H1 (cell line): ENCODE results near the gene GALE. TPM values are rescaled to one million over a fixed set of nuclear protein-coding genes. Genes with fewer than 3 reads are reported as not detected.
A peak's percentile ranks its signal among the peaks of the same experiment; 100 is the strongest.

Source experiments
- CTCF ChIA-PET: fragments of 300-600 bp; sonication (Branson Sonifier 250); formaldehyde crosslinking; loops from one replicate; lab custom pipeline; 2021; ENCODE audit not compliant: partially characterized antibody; lab: Charles Lee
- POLR2A ChIA-PET: fragments of 300-600 bp; sonication (Branson Sonifier 250); formaldehyde crosslinking; loops from one replicate; lab custom pipeline; 2021; ENCODE audit warnings: inconsistent platforms; ENCODE audit not compliant: partially characterized antibody; lab: Charles Lee
- DNase-seq, 2 experiments: peaks; one replicate each; pipeline versions ENCODE4 v3.0.0 to v3.0.0-alpha.2; 2010 to 2022; ENCODE audit warnings: low spot score in 2 of 2, low read depth in 1 of 2, mixed read lengths in 1 of 2
- FAIRE-seq: peaks from 2 replicates; lab custom pipeline; 2011; peaks lifted over from hg19 to GRCh38; lab: Jason Lieb, UNC
- H2AFZ ChIP-seq: 2 replicates; pipeline ENCODE4 v1.8.1; 2012; ENCODE audit warnings: low read length, inconsistent platforms
- H2AK5ac ChIP-seq: 2 replicates; pipeline ENCODE4 v1.6.1; 2013; ENCODE audit warnings: low read depth, low read length
- H2BK120ac ChIP-seq: replicated peaks from 2 replicates; pipeline ENCODE3; 2013; ENCODE audit warnings: low read depth, low read length, inconsistent platforms
- H2BK12ac ChIP-seq: 2 replicates; pipeline ENCODE4 v1.6.1; 2013; ENCODE audit warnings: low read depth, low read length
- H2BK15ac ChIP-seq: 2 replicates; pipeline ENCODE4 v1.6.1; 2013; ENCODE audit warnings: low read length
- H2BK20ac ChIP-seq: 2 replicates; pipeline ENCODE4 v1.6.1; 2013; ENCODE audit warnings: low read length
- H2BK5ac ChIP-seq: 2 replicates; pipeline ENCODE4 v1.6.1; 2013; ENCODE audit warnings: low read depth, low read length
- H3K14ac ChIP-seq: 2 replicates; pipeline ENCODE4 v1.6.1; 2013; ENCODE audit warnings: inconsistent platforms; ENCODE audit not compliant: insufficient read length
- H3K18ac ChIP-seq: 2 replicates; pipeline ENCODE4 v1.6.1; 2013; ENCODE audit warnings: low read length; ENCODE audit errors: extremely low read depth
- H3K23ac ChIP-seq: 2 replicates; pipeline ENCODE4 v1.6.1; 2013; ENCODE audit warnings: inconsistent platforms; ENCODE audit not compliant: insufficient read length
- H3K23me2 ChIP-seq: 2 replicates; pipeline ENCODE4 v1.6.1; 2013; ENCODE audit warnings: low read depth, low read length
- H3K27ac ChIP-seq: 2 replicates; pipeline ENCODE4 v1.6.1; 2011; ENCODE audit warnings: low read depth, low read length, inconsistent platforms
- H3K27me3 ChIP-seq, 4 experiments: replicated peaks in 1 of 4; 1 replicate in 1 of 4; 2 replicates in 3 of 4; pipeline versions ENCODE4 v1.6.1 to v1.8.1; 2011 to 2013; ENCODE audit warnings: low read length in 3 of 4, mild to moderate bottlenecking in 3 of 4, inconsistent platforms in 2 of 4, mixed read lengths in 2 of 4, moderate library complexity in 1 of 4; ENCODE audit not compliant: control insufficient read depth in 3 of 4, insufficient read depth in 3 of 4; ENCODE audit errors: extremely low read depth in 1 of 4
- H3K36me3 ChIP-seq, 4 experiments: 2 replicates each; pipeline versions ENCODE4 v1.6.1 to v1.8.1; 2011 to 2013; ENCODE audit warnings: mild to moderate bottlenecking in 4 of 4, low read length in 3 of 4, moderate library complexity in 2 of 4, control low read depth in 1 of 4, inconsistent platforms in 1 of 4; ENCODE audit not compliant: insufficient read depth in 4 of 4, control insufficient read depth in 2 of 4
- H3K4ac ChIP-seq: replicated peaks from 2 replicates; pipeline ENCODE3; 2013; ENCODE audit warnings: low read length, low read depth, mixed read lengths, inconsistent platforms; ENCODE audit not compliant: insufficient read length
- H3K4me1 ChIP-seq, 4 experiments: replicated peaks in 1 of 4; 1 replicate in 1 of 4; 2 replicates in 3 of 4; pipeline versions ENCODE4 v1.6.1 to v1.8.1; 2011 to 2013; ENCODE audit warnings: low read length in 3 of 4, inconsistent platforms in 2 of 4, mixed read lengths in 1 of 4; ENCODE audit not compliant: insufficient read depth in 4 of 4, control insufficient read depth in 3 of 4
- H3K4me2 ChIP-seq, 2 experiments: 2 replicates each; pipeline versions ENCODE4 v1.6.1 to v1.8.1; 2011 to 2013; ENCODE audit warnings: low read depth in 2 of 2, low read length in 2 of 2, control low read depth in 1 of 2, inconsistent platforms in 1 of 2, mild to moderate bottlenecking in 1 of 2; ENCODE audit not compliant: insufficient read depth in 1 of 2
- H3K4me3 ChIP-seq, 4 experiments: fragments of 200-600, 300-600 bp in 1 of 4; sonication (generic), shearing (Covaris generic), sonication (Bioruptor Twin) in 1 of 4; 2 replicates each; pipeline versions ENCODE4 v1.5.1 to v1.8.1; 2011 to 2016; ENCODE audit warnings: low read length in 4 of 4, low read depth in 3 of 4, control low read depth in 2 of 4, inconsistent platforms in 2 of 4, mild to moderate bottlenecking in 2 of 4, mixed read lengths in 1 of 4, moderate library complexity in 1 of 4; ENCODE audit not compliant: insufficient read depth in 2 of 4; ENCODE audit errors: extremely low read depth in 1 of 4
- H3K56ac ChIP-seq: replicated peaks from 2 replicates; pipeline ENCODE3; 2013; ENCODE audit warnings: low read depth, mild to moderate bottlenecking, mixed read lengths, low read length, inconsistent platforms; ENCODE audit not compliant: insufficient read length
- H3K79me1 ChIP-seq: 2 replicates; pipeline ENCODE4 v1.6.1; 2013; ENCODE audit warnings: low read depth, low read length, control low read depth
- H3K79me2 ChIP-seq, 2 experiments: 2 replicates each; pipeline versions ENCODE4 v1.6.1 to v1.8.1; 2012 to 2013; ENCODE audit warnings: low read length in 2 of 2, mild to moderate bottlenecking in 2 of 2, inconsistent platforms in 1 of 2; ENCODE audit not compliant: insufficient read depth in 2 of 2, control insufficient read depth in 1 of 2
- H3K9ac ChIP-seq, 4 experiments: replicated peaks in 1 of 4; 1 replicate in 1 of 4; 2 replicates in 3 of 4; pipeline versions ENCODE4 v1.6.1 to v1.8.1; 2011 to 2013; ENCODE audit warnings: low read depth in 3 of 4, low read length in 3 of 4, control low read depth in 2 of 4, mild to moderate bottlenecking in 2 of 4, moderate library complexity in 2 of 4, inconsistent platforms in 1 of 4; ENCODE audit errors: extremely low read depth in 1 of 4
- H3K9me3 ChIP-seq, 2 experiments: 2 replicates each; pipeline versions ENCODE4 v1.6.1 to v1.8.1; 2012 to 2013; ENCODE audit warnings: mild to moderate bottlenecking in 2 of 2, moderate library complexity in 2 of 2, control low read depth in 1 of 2, inconsistent platforms in 1 of 2, low read depth in 1 of 2, low read length in 1 of 2, mixed read lengths in 1 of 2; ENCODE audit not compliant: insufficient read depth in 2 of 2
- H4K20me1 ChIP-seq, 2 experiments: replicated peaks in 1 of 2; 2 replicates each; pipeline versions ENCODE3 to v1.8.1; 2011 to 2013; ENCODE audit warnings: inconsistent platforms in 2 of 2, low read length in 2 of 2, mild to moderate bottlenecking in 1 of 2; ENCODE audit not compliant: insufficient read depth in 2 of 2, control insufficient read depth in 1 of 2
- H4K5ac ChIP-seq: 2 replicates; pipeline ENCODE4 v1.6.1; 2013; ENCODE audit warnings: low read length, low read depth, mixed read lengths, inconsistent platforms; ENCODE audit not compliant: insufficient read length
- H4K8ac ChIP-seq: 2 replicates; pipeline ENCODE4 v1.8.0; 2013; ENCODE audit warnings: mild to moderate bottlenecking, moderate library complexity, low read length, inconsistent platforms; ENCODE audit not compliant: insufficient read depth; ENCODE audit errors: extremely low read depth
- H4K91ac ChIP-seq: replicated peaks from 2 replicates; pipeline ENCODE3; 2013; ENCODE audit warnings: low read length, mixed read lengths, inconsistent platforms; ENCODE audit not compliant: insufficient read length
- CTBP2 ChIP-seq: IDR thresholded peaks from 2 replicates; pipeline ENCODE4 v1.7.0; 2011; ENCODE audit warnings: borderline replicate concordance, mild to moderate bottlenecking, moderate library complexity, mixed read lengths, low read length; ENCODE audit not compliant: insufficient read depth, insufficient read length
- RAD21 ChIP-seq, 2 experiments: IDR thresholded peaks in 1 of 2; conservative IDR thresholded peaks in 1 of 2; 2 replicates each; pipeline ENCODE4 v1.6.1; 2011; ENCODE audit warnings: low read depth in 2 of 2, low read length in 2 of 2, improper control_type of control experiment in 1 of 2, inconsistent platforms in 1 of 2, mild to moderate bottlenecking in 1 of 2, moderate library complexity in 1 of 2
- RBBP5 ChIP-seq: IDR thresholded peaks from 2 replicates; pipeline ENCODE4 v1.7.1; 2012; ENCODE audit warnings: low read depth, mild to moderate bottlenecking, inconsistent platforms, low read length, moderate library complexity, borderline replicate concordance
- WGBS, 2 experiments: shearing (Covaris generic) in 1 of 2; methylation state at CpG; one replicate each; pipeline versions ENCODE4 v1.1.6 to v1.1.7; 2013 to 2015; ENCODE audit warnings: low lambda C conversion rate in 2 of 2, mixed read lengths in 2 of 2, inconsistent platforms in 1 of 2, low coverage in 1 of 2, missing lambda C conversion rate in 1 of 2; ENCODE audit not compliant: insufficient replicate concordance in 2 of 2, insufficient coverage in 1 of 2, insufficient read length in 1 of 2; ENCODE audit errors: extremely low coverage in 1 of 2, missing lambda C conversion rate in 1 of 2; 5-methylcytosine and 5-hydroxymethylcytosine counted together
- polyA plus RNA-seq, 7 experiments: library from polyadenylated mRNA; depleted of rRNA in 3 of 7; stranded (reverse) in 5 of 7; unstranded in 2 of 7; fragments of >200 nt in 5 of 7; fragments of 200-250 nt in 2 of 7; gene quantifications; 1 replicate in 5 of 7; 2 replicates in 1 of 7; 4 replicates in 1 of 7; pipeline versions ENCODE4 v1.2.1 to v1.2.3, GENCODE V29; 2011 to 2013; ENCODE audit warnings: missing spikeins in 2 of 7, mixed read lengths in 2 of 7
- total RNA-seq: library from RNA; stranded (reverse); fragmentation: NEBNext Ultra II Directional; extraction: Animal tissue kit (Norgen Biotek cat#: 25700); gene quantifications from 2 replicates; pipeline ENCODE4 v1.2.1, GENCODE V29; 2021
- TF ChIP-seq, protein P1 (sequence below): IDR thresholded peaks from 2 replicates; pipeline ENCODE4 v1.6.1; 2011; ENCODE audit warnings: low read depth, mild to moderate bottlenecking, low read length; ENCODE audit not compliant: insufficient read depth
- TF ChIP-seq, protein P2 (sequence below), 3 experiments: IDR thresholded peaks; 1 replicate in 2 of 3; 2 replicates in 1 of 3; pipeline versions ENCODE4 v1.5.1 to v1.6.1; 2011; ENCODE audit warnings: low read length in 3 of 3, mild to moderate bottlenecking in 3 of 3, inconsistent platforms in 2 of 3, low read depth in 1 of 3, moderate library complexity in 1 of 3; ENCODE audit not compliant: insufficient read depth in 1 of 3; ENCODE audit errors: control extremely low read depth in 1 of 3

Gene GALE
- total and polyA plus RNA-seq, 2 of the 8 experiments (the other 6 are each of a cell fraction or from before 2014, with no cell fraction given) = 26.0 to 33.9 TPM

GRCh38 chr1:23796466-23797271 lies 3.9 kb downstream of the GALE start:
- Histone ChIP-seq H2AFZ (no peak overlapping the region), H4K91ac (no peak overlapping the region), H3K4me2 (no peak overlapping the region), H3K4ac (no peak overlapping the region), H3K79me2 (peaks cover 4 to 17% of the 10 kb centered on the region in 2 experiments; a peak in 3 of 4 replicates), H3K18ac (no peak overlapping the region), H2BK20ac (no peak overlapping the region), H2BK15ac (no peak overlapping the region), H2BK12ac (no peak overlapping the region), H4K20me1 (peaks cover 7 to 11% of the 10 kb centered on the region in 2 experiments), H4K5ac (no peak overlapping the region), H3K23me2 (peaks cover 20% of the 10 kb centered on the region), H3K79me1 (peaks cover 10% of the 10 kb centered on the region; the same call in 1 of the 2 replicates), H3K14ac (no peak overlapping the region), H3K56ac (no peak overlapping the region), H3K4me1 (peaks cover 0 to 21% (median 16%) of the 10 kb centered on the region in 4 experiments; a peak in 6 of 7 replicates), H3K23ac (no peak overlapping the region), H3K27me3 (no peaks in the 10 kb centered on the region; a peak in 1 of 7 replicates), H3K27ac (no peak overlapping the region), H2BK120ac (no peak overlapping the region), H3K4me3 (no peak overlapping the region), H4K8ac (no peak overlapping the region), H2BK5ac (no peak overlapping the region), H3K36me3 (peaks cover 6 to 31% (median 22%) of the 10 kb centered on the region in 4 experiments; a peak in 6 of 8 replicates), H3K9ac (no peak overlapping the region), H2AK5ac (no peak overlapping the region), H3K9me3 (no peaks in the 10 kb centered on the region)
- WGBS, 2 experiments = 89% methylated on average over 16 of the region's 17 CpGs; no CpG with 5 or more reads in 1 of the 2 experiments
- TF ChIP-seq, protein P1, sequence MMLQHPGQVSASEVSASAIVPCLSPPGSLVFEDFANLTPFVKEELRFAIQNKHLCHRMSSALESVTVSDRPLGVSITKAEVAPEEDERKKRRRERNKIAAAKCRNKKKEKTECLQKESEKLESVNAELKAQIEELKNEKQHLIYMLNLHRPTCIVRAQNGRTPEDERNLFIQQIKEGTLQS = no peak
- TF ChIP-seq RAD21 (IDR thresholded peaks at IDR 0.05 in 1 of 2, conservative IDR thresholded peaks at IDR 0.05 in 1 of 2; ENCODE audit: low read depth in 2 of 2, low read length in 2 of 2) (peak in 1 of 2 experiments; percentile 38; a peak in 3 of 4 replicates), CTBP2 (no peak), RBBP5 (no peak)
- TF ChIP-seq, protein P2, sequence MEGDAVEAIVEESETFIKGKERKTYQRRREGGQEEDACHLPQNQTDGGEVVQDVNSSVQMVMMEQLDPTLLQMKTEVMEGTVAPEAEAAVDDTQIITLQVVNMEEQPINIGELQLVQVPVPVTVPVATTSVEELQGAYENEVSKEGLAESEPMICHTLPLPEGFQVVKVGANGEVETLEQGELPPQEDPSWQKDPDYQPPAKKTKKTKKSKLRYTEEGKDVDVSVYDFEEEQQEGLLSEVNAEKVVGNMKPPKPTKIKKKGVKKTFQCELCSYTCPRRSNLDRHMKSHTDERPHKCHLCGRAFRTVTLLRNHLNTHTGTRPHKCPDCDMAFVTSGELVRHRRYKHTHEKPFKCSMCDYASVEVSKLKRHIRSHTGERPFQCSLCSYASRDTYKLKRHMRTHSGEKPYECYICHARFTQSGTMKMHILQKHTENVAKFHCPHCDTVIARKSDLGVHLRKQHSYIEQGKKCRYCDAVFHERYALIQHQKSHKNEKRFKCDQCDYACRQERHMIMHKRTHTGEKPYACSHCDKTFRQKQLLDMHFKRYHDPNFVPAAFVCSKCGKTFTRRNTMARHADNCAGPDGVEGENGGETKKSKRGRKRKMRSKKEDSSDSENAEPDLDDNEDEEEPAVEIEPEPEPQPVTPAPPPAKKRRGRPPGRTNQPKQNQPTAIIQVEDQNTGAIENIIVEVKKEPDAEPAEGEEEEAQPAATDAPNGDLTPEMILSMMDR (IDR thresholded peaks at IDR 0.05; ENCODE audit: control extremely low read depth in 1 of 3, insufficient read depth in 1 of 3, low read depth in 1 of 3, low read length in 3 of 3) = peak in 2 of 3 experiments; percentile 43 to 48; a peak in 3 of 4 replicates
- DNase-seq (no peak), FAIRE-seq (no peak)
- ChIA-PET CTCF (interaction anchor here (0.5 to 5.1 kb wide), 13 partner anchors 9 to 595 kb away, joined by 3 to 37 read pairs (median 3); partner anchors contain the start of genes CNR2 and PITHD1), POLR2A (interaction anchor here (0.8 to 16.2 kb wide), 7 partner anchors 7 to 315 kb away, joined by 3 to 192 read pairs (median 3); partner anchors contain the start of genes ELOA, FUCA1, HMGCL and LYPLA2)
